ENCODE measurements around the gene MED9.

- TF ChIP-seq CTCF (IDR thresholded peaks at IDR 0.05; ENCODE audit: low read depth, low read length) (no peak), POLR2A (IDR thresholded peaks at IDR 0.05; ENCODE audit: extremely low read depth, insufficient read length) (no peak), MYC (IDR thresholded peaks at IDR 0.05; ENCODE audit: low read depth, low read length) (no peak), MAX (IDR thresholded peaks at IDR 0.05; ENCODE audit: low read depth, low read length) (no peak)
These were observed 3.9 kb downstream of the MED9 start for GRCh38 chr17:17480593-17481148.
